LNCAP (cell line): Measurements from ENCODE around the gene KCTD19.

ENCODE experiments used
- TF ChIP-seq, protein P1 (sequence below): fragments of 450-650 bp; IDR thresholded peaks from 2 replicates; pipeline ENCODE4 v1.5.1; 2017; ENCODE audit warnings: mild to moderate bottlenecking

The KCTD19 gene

DNA sequence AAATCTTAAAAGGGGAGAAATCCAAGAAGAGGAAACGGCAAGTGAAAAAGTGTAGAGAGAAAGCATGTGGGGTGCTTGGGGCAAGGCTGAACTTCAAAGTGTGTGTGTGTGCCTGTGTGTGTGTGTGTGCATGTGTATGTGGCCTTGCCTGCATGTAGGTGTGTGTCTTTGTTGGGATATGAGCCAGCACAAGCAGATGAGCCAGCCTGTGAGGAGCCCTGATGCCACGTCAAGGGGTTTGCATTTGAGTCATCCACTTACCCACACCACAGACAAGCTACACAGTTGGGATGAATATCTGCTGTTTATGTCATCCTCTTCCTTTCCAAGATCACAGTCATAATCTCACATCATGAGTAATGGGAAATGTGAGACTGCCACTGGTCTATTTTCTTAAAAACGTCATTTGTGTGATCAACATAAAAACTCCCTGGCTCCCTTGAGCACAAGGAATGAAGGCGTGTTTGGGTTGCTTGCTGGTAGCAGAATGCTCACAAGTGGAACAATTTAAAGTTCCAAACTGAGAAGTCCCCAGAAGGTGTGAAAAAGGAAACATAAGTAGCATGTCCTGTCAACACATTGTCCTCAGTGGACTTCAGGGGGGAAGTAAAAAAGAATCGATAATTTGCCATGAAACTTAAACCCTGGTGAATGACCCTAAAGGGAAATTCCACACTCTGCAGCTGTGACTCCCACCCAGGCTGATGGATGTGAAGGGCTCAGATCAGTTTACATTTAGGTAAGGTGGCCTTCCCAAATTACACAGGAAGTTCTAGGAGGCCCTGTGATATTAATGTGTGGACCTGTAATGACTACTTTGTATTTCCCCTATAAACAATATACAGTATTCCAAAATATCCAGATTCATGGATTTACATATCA, 14.7 kb downstream of the KCTD19 start:
- TF ChIP-seq, protein P1, sequence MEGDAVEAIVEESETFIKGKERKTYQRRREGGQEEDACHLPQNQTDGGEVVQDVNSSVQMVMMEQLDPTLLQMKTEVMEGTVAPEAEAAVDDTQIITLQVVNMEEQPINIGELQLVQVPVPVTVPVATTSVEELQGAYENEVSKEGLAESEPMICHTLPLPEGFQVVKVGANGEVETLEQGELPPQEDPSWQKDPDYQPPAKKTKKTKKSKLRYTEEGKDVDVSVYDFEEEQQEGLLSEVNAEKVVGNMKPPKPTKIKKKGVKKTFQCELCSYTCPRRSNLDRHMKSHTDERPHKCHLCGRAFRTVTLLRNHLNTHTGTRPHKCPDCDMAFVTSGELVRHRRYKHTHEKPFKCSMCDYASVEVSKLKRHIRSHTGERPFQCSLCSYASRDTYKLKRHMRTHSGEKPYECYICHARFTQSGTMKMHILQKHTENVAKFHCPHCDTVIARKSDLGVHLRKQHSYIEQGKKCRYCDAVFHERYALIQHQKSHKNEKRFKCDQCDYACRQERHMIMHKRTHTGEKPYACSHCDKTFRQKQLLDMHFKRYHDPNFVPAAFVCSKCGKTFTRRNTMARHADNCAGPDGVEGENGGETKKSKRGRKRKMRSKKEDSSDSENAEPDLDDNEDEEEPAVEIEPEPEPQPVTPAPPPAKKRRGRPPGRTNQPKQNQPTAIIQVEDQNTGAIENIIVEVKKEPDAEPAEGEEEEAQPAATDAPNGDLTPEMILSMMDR = no peak

DNA sequence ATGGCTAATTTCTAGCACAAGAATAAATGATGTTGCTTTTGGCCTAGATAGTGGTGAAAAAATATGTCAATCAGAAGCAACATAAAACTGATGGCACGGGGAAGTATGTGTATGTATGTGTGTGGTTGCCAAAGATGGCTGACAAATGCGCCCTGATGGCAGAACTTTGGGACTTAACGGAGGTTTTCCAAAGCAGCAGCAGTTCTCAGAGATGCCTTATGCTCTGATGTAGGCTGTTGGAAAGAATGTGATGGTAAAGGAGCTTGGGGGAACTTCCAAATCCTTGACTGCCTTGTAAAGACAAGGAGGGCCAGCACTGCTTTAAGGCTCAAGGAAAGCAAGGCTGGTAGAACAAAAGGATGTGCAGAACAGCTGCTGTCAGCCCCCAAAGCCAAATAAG, 16.0 kb downstream of the KCTD19 start:
- TF ChIP-seq, protein P1 = no peak

DNA sequence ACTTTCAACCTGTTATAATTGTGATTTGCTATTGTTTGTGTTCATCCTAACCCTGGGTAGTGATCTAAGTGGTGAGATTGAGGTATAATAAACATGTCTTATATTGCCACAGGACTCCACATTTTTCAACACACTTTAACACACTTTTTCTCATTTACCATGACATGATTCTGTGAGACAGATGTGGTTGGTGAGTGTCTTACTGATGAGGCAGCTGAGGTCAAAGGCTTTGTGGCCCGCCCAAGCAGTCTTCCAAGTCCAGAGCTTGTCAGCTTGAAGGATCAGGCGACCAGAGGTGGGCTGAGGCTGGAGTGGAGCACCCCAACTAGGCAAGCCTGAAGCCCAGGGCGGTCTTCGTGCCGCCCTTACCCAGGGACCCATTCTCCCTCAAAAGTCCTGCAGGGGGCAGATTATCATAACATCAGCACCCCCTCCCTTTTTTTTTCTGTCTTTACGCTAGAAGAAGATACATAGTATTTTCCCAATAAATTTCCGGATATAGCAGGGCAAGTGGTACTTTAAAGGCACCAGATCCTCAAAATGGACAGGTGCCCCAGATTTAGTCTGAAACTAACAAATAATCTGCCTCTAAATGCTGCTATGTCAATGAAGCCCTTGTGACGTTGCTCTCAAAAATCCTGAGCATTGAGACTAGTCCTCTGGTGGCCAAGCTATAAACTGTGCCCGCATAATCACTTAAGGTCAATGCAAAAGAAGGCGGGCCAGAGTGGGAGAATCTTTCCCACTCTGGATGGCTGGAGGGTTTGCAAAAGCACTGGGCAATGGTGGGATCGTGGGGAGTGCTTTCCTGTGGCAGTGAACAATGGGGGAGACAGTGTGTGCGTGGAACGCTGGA, 21.1 kb downstream of the KCTD19 start:
- TF ChIP-seq, protein P1 = no peak

DNA sequence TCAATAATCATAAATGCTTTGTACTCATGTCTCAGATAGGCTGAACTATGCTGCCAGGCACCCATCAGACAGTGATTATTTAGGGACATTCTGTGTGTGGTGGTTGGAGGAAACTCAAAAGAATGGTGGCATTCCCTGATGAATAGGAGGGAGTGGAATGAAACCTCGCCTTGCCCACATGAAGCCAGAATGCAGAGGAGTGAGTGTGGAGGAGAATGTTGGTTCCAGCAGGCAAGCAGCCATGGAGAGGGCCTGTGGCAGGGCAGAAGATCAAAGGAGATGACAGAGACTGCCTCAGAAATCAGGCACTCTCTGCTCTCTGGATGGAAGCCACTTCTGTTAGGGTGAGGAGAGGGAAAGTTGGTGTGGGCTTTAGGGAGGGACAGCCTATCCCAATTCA, 22.5 kb downstream of the KCTD19 start:
- TF ChIP-seq, protein P1 = no peak

DNA sequence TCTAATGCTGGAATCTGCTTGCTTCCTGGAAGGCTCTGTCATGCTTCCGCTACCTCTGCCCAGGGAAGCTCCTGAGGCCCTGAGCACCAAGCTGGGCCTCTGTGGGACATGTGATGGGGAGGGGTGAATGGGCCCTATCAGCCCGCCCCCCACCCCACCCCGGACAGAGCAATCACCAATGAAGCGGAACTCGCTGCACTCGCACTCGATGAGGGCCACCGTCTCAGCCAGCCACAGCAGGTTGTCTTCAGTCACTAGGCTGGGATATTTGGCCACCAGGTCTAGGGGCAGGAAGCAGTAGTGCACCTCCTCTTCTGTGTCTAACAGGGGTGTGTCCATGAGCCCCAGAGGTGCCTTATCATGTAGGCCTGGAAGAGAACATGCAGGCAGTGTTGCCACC, 23.6 kb downstream of the KCTD19 start:
- TF ChIP-seq, protein P1 = no peak

DNA sequence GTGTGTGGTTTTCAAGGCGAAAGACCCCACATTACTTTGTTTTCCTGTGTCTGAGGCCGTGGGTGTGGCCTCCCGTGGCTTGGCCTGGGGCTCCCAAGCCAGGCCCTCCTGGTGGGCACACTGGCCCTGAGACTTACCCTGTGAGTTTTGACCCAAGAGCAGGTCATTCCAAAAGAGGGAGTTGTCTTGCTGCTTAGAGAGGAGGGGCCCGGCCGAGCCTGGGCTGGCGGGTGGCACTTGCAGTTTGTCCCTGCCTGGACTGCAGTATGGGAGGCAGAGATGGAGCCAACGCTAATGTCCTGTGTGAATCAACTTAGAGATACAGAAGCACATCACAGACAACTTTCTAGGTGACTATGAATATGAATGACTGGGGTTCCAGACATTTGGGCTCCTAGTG, 24.5 kb downstream of the KCTD19 start:
- TF ChIP-seq, protein P1 = no peak

DNA sequence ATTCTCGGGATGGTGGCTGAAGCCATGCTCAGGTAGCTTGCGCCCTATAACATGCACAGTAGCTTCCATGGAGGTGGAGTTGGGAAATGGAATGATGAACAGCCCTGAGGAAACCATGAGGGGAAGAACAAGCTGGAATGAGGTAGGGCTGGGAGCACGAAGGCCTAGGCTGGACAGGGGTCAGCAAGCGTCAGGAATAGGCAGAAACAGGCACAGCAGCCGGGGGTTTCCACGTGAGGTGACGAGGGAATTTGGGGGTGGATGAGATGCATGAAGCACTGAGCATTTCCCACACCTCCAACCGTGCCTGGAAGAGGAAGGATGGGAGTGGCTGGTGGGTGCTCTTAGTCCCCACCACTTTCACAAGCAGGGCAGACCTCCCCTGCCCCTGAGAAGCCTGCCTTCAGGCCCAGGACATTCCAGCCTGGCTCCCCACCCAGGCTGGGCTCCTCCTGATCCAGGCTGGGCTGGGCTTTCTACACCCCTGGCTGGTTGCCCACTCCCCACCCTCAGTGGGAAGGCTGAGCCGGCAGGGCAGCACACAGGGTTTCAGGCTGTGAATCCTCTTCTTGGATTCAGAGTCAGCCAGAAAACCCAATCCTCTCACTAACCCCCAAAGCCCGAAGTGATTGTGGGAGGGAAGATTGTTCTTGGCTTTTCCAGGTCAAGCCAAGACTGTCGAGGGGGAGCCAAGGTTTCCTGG, 25.3 kb downstream of the KCTD19 start:
- TF ChIP-seq, protein P1 = no peak
